PFSK-1 (cell line): ENCODE results near the gene TXNDC16.

Experiments
- FOXP2 ChIP-seq: optimal IDR thresholded peaks from 2 replicates; pipeline ENCODE3; 2011; ENCODE audit warnings: borderline replicate concordance, control low read depth, inconsistent platforms; ENCODE audit not compliant: insufficient read depth; ENCODE audit errors: extremely low read length, extremely low read depth
- POLR2AphosphoS5 ChIP-seq: IDR thresholded peaks from 2 replicates; pipeline ENCODE4 v1.6.1; 2012; ENCODE audit warnings: low read depth, mild to moderate bottlenecking, control low read depth, low read length, moderate library complexity
- REST ChIP-seq, 2 experiments: IDR thresholded peaks; 2 replicates each; pipeline versions ENCODE4 v1.6.1 to v1.8.0; 2011 to 2012; ENCODE audit warnings: low read depth in 2 of 2, low read length in 2 of 2, control low read depth in 1 of 2, inconsistent platforms in 1 of 2, mild to moderate bottlenecking in 1 of 2, moderate library complexity in 1 of 2; ENCODE audit not compliant: insufficient read depth in 1 of 2
- SIN3A ChIP-seq: IDR thresholded peaks from 2 replicates; pipeline ENCODE4 v1.6.1; 2012; ENCODE audit warnings: mild to moderate bottlenecking, low read length, moderate library complexity, borderline replicate concordance; ENCODE audit not compliant: insufficient read depth
- TAF1 ChIP-seq: IDR thresholded peaks from 2 replicates; pipeline ENCODE4 v1.6.1; 2012; ENCODE audit warnings: low read length, control low read depth, borderline replicate concordance; ENCODE audit not compliant: insufficient read depth

Gene TXNDC16

DNA sequence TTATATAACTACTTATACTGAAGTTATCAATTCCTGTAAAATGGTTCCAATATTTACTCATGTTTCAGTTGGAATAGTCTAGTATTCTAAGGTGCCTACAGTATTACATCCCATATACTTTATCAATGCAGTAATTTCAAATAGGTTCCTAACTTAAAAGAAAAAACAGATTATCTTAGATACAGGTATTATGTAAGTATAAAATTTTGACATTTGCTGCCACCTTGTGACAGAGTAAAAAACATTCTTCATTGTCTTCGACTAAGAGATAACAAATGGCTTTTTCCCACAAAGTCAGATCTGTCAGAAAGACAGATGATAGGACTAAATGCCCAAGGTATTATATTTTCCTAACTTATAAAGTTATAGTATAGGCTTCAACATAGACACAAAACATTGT is 78.7 kb downstream of the TXNDC16 start:
- no peak for TF ChIP-seq TAF1
- no peak for TF ChIP-seq POLR2AphosphoS5
- no peak for TF ChIP-seq REST (IDR thresholded peaks at IDR 0.05; ENCODE audit: insufficient read depth in 1 of 2, low read depth in 2 of 2, low read length in 2 of 2)
- no peak for TF ChIP-seq FOXP2
- TF ChIP-seq SIN3A: no peak

- no peak for TF ChIP-seq SIN3A
- TF ChIP-seq POLR2AphosphoS5: no peak
- TF ChIP-seq FOXP2: no peak
- TF ChIP-seq REST (IDR thresholded peaks at IDR 0.05; ENCODE audit: insufficient read depth in 1 of 2, low read depth in 2 of 2, low read length in 2 of 2): no peak
- no peak for TF ChIP-seq TAF1
Measured at GRCh38 chr14:52472728-52473127, 79.6 kb downstream of the TXNDC16 start.

DNA sequence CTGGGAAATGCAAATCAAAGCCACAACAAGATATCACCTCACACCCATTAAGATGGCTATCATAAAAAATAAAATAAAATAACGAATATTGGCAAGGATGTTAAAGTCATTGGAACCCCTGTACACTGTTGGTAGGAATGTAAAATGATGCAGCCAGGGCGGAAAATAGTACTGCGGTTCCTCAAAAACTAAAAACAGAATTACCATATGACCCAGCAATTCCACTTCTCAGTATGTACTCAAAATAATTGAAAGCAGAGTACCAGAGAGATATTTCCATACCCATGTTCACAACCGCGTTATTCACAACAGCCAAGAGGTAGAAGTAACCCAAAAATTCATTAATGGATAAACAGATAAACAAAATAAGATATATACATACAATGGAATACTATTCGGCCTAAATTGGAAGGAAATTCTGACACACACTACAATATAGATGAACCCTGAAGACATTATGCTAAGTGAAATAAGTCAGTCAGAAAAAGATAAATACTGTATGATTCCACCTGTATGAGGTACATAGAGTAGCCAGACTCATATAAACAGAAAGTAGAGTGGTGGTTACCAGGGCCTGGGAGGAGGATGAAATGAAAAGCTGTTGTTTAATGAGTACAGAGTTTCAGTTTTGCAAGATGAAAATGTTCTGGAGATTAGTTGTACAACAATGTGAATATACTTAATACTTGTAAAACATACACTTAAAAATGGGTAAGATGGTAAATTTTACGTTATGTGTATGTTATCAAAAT is 84.6 kb downstream of the TXNDC16 start:
- TF ChIP-seq POLR2AphosphoS5: no peak
- no peak for TF ChIP-seq FOXP2
- TF ChIP-seq REST (IDR thresholded peaks at IDR 0.05; ENCODE audit: insufficient read depth in 1 of 2, low read depth in 2 of 2, low read length in 2 of 2): no peak
- TF ChIP-seq TAF1: no peak
- TF ChIP-seq SIN3A: no peak

GRCh38 chr14:52464175-52464574 is 88.1 kb downstream of the TXNDC16 start:
- no peak for TF ChIP-seq POLR2AphosphoS5
- no peak for TF ChIP-seq TAF1
- no peak for TF ChIP-seq SIN3A
- TF ChIP-seq FOXP2: no peak
- TF ChIP-seq REST (IDR thresholded peaks at IDR 0.05; ENCODE audit: insufficient read depth in 1 of 2, low read depth in 2 of 2, low read length in 2 of 2): no peak

GRCh38 chr14:52463375-52463774 is 88.9 kb downstream of the TXNDC16 start:
- TF ChIP-seq REST (IDR thresholded peaks at IDR 0.05; ENCODE audit: insufficient read depth in 1 of 2, low read depth in 2 of 2, low read length in 2 of 2) (no peak), POLR2AphosphoS5 (no peak), SIN3A (no peak), FOXP2 (no peak), TAF1 (no peak)
